A549 (cell line): ENCODE measurements around the gene NACC2.

Experiments used
- CTCF ChIP-seq: fragments of >200 bp; sonication (Bioruptor Twin); formaldehyde crosslinking; IDR thresholded peaks from 3 replicates; pipeline ENCODE4 v1.5.1; 2016
- EP300 ChIP-seq, 2 experiments: fragments of >200 bp; sonication (Bioruptor Twin); formaldehyde crosslinking; IDR thresholded peaks; 2 replicates in 1 of 2; 3 replicates in 1 of 2; pipeline ENCODE4 v1.6.1; 2016 to 2017
- TP53 ChIP-seq: fragments of 250-450 bp; sonication (Bioruptor Pico); IDR thresholded peaks from 2 replicates; pipeline ENCODE4 v1.5.0; 2021; ENCODE audit warnings: mild to moderate bottlenecking, moderate library complexity
- TF ChIP-seq, protein P1 (sequence below): fragments of 200-600 bp; sonication (generic); IDR thresholded peaks from 2 replicates; pipeline ENCODE4 v1.6.1; 2016; ENCODE audit warnings: antibody characterized with exemption, mild to moderate bottlenecking, moderate library complexity

DNA sequence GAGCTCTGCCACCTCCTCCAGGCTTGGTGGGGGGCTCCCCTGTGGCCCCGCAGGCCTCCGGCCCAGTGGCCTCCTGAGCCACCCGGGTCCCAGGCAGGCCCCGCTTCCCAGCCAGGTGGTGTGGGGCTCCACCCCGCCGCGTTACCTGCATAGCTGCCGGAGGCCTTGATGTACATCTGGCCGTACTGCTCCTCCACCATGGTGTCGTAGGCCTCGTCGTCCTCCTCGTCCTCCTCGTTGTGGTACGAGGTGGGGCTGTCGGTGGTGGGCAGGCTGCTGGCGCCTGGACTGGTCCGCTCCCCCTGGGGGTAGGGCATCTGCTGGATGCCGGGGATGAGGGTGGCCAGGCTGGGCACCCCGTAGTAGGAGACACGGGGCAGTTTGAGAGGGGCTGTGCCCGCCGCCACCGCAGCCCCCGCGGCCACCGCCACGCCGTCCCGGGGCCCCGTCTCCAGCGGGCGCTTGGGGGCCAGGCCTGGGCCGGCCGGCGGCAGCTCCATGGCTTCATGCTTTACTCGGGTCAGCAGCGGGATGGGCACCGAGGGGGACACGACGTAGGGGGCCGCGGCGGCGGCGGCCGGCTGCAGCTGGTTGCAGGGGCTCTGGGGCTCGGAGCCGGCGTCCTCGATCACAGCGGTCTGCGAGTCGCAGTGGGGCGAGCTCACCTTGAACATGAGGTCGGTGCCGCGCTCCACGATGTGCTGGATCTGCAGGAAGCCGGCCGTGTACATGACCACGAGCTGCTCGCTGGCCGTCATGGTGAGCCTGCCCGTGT, 45.4 kb downstream of the NACC2 start:
- TF ChIP-seq TP53 (no peak), EP300 (IDR thresholded peaks at IDR 0.05) (no peak), CTCF (no peak)
- TF ChIP-seq, protein P1, sequence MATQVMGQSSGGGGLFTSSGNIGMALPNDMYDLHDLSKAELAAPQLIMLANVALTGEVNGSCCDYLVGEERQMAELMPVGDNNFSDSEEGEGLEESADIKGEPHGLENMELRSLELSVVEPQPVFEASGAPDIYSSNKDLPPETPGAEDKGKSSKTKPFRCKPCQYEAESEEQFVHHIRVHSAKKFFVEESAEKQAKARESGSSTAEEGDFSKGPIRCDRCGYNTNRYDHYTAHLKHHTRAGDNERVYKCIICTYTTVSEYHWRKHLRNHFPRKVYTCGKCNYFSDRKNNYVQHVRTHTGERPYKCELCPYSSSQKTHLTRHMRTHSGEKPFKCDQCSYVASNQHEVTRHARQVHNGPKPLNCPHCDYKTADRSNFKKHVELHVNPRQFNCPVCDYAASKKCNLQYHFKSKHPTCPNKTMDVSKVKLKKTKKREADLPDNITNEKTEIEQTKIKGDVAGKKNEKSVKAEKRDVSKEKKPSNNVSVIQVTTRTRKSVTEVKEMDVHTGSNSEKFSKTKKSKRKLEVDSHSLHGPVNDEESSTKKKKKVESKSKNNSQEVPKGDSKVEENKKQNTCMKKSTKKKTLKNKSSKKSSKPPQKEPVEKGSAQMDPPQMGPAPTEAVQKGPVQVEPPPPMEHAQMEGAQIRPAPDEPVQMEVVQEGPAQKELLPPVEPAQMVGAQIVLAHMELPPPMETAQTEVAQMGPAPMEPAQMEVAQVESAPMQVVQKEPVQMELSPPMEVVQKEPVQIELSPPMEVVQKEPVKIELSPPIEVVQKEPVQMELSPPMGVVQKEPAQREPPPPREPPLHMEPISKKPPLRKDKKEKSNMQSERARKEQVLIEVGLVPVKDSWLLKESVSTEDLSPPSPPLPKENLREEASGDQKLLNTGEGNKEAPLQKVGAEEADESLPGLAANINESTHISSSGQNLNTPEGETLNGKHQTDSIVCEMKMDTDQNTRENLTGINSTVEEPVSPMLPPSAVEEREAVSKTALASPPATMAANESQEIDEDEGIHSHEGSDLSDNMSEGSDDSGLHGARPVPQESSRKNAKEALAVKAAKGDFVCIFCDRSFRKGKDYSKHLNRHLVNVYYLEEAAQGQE, result no peak
